Stimulated activated CD4-positive, alpha-beta T cell treated with anti-CD3 and anti-CD28 coated beads, TNF-alpha, amount 100 ng/mL, for 1 hour (primary cell): ENCODE results near the gene TMLHE.
"Not testable (repeated sequence)": the region's sequence is repeated elsewhere in the genome, so short reads cannot be mapped to it uniquely, and the experiment has no call there.

Experiments used
- DNase-seq, 3 donors: peaks; one replicate each; pipeline ENCODE4 v3.0.0-alpha.2; 2020; ENCODE audit warnings: low read depth in 3 of 3, low spot score in 1 of 3

Gene TMLHE

GRCh38 chrX:155612312-155613224 lies at the start of gene TMLHE, which contains the start of gene SPRY3:
Gene TMLHE (minus strand): TSS chrX:155612952. CDS start chrX:155545276, 67,676 bp downstream.
Gene SPRY3 (plus strand): TSS chrX:155612586.
- DNase-seq = peak; percentile 16 to 42 (median 22)

GRCh38 chrX:155662282-155662681 lies 49.5 kb upstream of the TMLHE start:
- DNase-seq = no peak

GRCh38 chrX:155645180-155645579 lies 32.4 kb upstream of the TMLHE start:
- DNase-seq = no peak

- DNase-seq = no peak
These were observed 30.5 kb upstream of the TMLHE start for GRCh38 chrX:155643240-155643639.

- DNase-seq = not testable (repeated sequence)
These were observed 28.6 kb upstream of the TMLHE start for GRCh38 chrX:155641371-155641770.

GRCh38 chrX:155637714-155638113 lies 25.0 kb upstream of the TMLHE start:
- no peak for DNase-seq

- not testable (repeated sequence) for DNase-seq
These were observed 22.3 kb upstream of the TMLHE start for GRCh38 chrX:155635019-155635418.

- DNase-seq = no peak
These were observed 19.8 kb upstream of the TMLHE start for GRCh38 chrX:155632431-155633100.

GRCh38 chrX:155620110-155620509 lies 7.4 kb upstream of the TMLHE start:
- DNase-seq = not testable (repeated sequence)

- no peak for DNase-seq
These were observed 3.2 kb upstream of the TMLHE start for GRCh38 chrX:155615938-155616337.

- DNase-seq = no peak
These were observed 1.3 kb upstream of the TMLHE start for GRCh38 chrX:155613927-155614559.

GRCh38 chrX:155611302-155611701 lies 1.4 kb downstream of the TMLHE start:
- no peak for DNase-seq

GRCh38 chrX:155592981-155593380 lies 19.8 kb downstream of the TMLHE start:
- no peak for DNase-seq

- no peak for DNase-seq
These were observed 20.4 kb downstream of the TMLHE start for GRCh38 chrX:155592331-155592730.

GRCh38 chrX:155577682-155578081 lies 35.1 kb downstream of the TMLHE start:
- DNase-seq = no peak

- no peak for DNase-seq
These were observed 49.7 kb downstream of the TMLHE start for GRCh38 chrX:155563099-155563498.

GRCh38 chrX:155544881-155545280 lies 67.9 kb downstream of the TMLHE start:
- DNase-seq = no peak

- DNase-seq = no peak
These were observed 76.9 kb downstream of the TMLHE start for GRCh38 chrX:155535866-155536265.

GRCh38 chrX:155534800-155535199 lies 78.0 kb downstream of the TMLHE start:
- no peak for DNase-seq

- DNase-seq = not testable (repeated sequence)
These were observed 85.7 kb downstream of the TMLHE start for GRCh38 chrX:155527023-155527422.

GRCh38 chrX:155514225-155514624 lies 98.5 kb downstream of the TMLHE start:
- no peak for DNase-seq

GRCh38 chrX:155505296-155505695 lies 107.5 kb downstream of the TMLHE start:
- no peak for DNase-seq
